HepG2 (cell line): ENCODE measurements around the gene KIAA0232. TPM values are rescaled to one million over a fixed set of nuclear protein-coding genes. Genes with fewer than 3 reads are reported as not detected.

Experiments used
- ARNT2 ChIP-seq: sonication (generic); formaldehyde crosslinking; IDR thresholded peaks from 2 replicates; pipeline ENCODE4 v1.8.0; 2022; ENCODE audit warnings: mild to moderate bottlenecking, low read depth, missing genetic modification reagents, moderate library complexity
- EP300 ChIP-seq, 3 experiments: sonication (generic) in 1 of 3; formaldehyde crosslinking in 1 of 3; IDR thresholded peaks; 2 replicates each; pipeline versions ENCODE4 v1.5.1 to v1.6.1; 2011 to 2020; ENCODE audit warnings: low read depth in 2 of 3, low read length in 2 of 3, borderline replicate concordance in 1 of 3, improper control_type of control experiment in 1 of 3, mild to moderate bottlenecking in 1 of 3, missing genetic modification reagents in 1 of 3, moderate library complexity in 1 of 3
- FOXA3 ChIP-seq: IDR thresholded peaks from 2 replicates; pipeline ENCODE4 v1.6.1; 2016; ENCODE audit warnings: missing genetic modification reagents, missing compliant biosample characterization
- FOXM1 ChIP-seq: sonication (generic); formaldehyde crosslinking; IDR thresholded peaks from 2 replicates; pipeline ENCODE4 v1.5.0; 2020; ENCODE audit warnings: missing genetic modification reagents
- FOXO1 ChIP-seq: sonication (generic); formaldehyde crosslinking; IDR thresholded peaks from 2 replicates; pipeline ENCODE4 v1.4.0; 2020; ENCODE audit warnings: missing genetic modification reagents
- FOXP1 ChIP-seq, 2 experiments: fragments of 450-650 bp in 1 of 2; IDR thresholded peaks; 2 replicates each; pipeline ENCODE4 v1.6.1; 2017 to 2018; ENCODE audit warnings: antibody characterized with exemption in 1 of 2
- GABPB1 ChIP-seq: IDR thresholded peaks from 2 replicates; pipeline ENCODE4 v1.6.1; 2016; ENCODE audit warnings: mild to moderate bottlenecking, missing genetic modification reagents, moderate library complexity, missing compliant biosample characterization
- KLF13 ChIP-seq: sonication (generic); formaldehyde crosslinking; IDR thresholded peaks from 2 replicates; pipeline ENCODE4 v1.4.0; 2020; ENCODE audit warnings: mild to moderate bottlenecking, missing genetic modification reagents
- MEF2D ChIP-seq: sonication (generic); formaldehyde crosslinking; IDR thresholded peaks from 2 replicates; pipeline ENCODE4 v1.5.1; 2020; ENCODE audit warnings: mild to moderate bottlenecking, missing genetic modification reagents
- MLX ChIP-seq: IDR thresholded peaks from 2 replicates; pipeline ENCODE4 v1.6.1; 2016
- MTF1 ChIP-seq: sonication (generic); formaldehyde crosslinking; IDR thresholded peaks from 2 replicates; pipeline ENCODE4 v1.5.0; 2020; ENCODE audit warnings: missing genetic modification reagents
- NR2F2 ChIP-seq: IDR thresholded peaks from 2 replicates; pipeline ENCODE4 v1.6.1; 2012; ENCODE audit warnings: low read depth, inconsistent platforms, borderline replicate concordance
- SOX6 ChIP-seq, 2 experiments: fragments of 450-650 bp in 1 of 2; sonication (generic) in 1 of 2; formaldehyde crosslinking in 1 of 2; IDR thresholded peaks; 2 replicates each; pipeline versions ENCODE4 v1.4.0 to v1.6.1; 2017 to 2020; ENCODE audit warnings: antibody characterized with exemption in 1 of 2, mild to moderate bottlenecking in 1 of 2, missing genetic modification reagents in 1 of 2
- TAF1 ChIP-seq: sonication (generic); formaldehyde crosslinking; IDR thresholded peaks from 2 replicates; pipeline ENCODE4 v1.4.0; 2020; ENCODE audit warnings: missing genetic modification reagents
- TCF7 ChIP-seq: sonication (generic); IDR thresholded peaks from 2 replicates; pipeline ENCODE4 v1.6.1; 2016; ENCODE audit warnings: antibody characterized with exemption, low read depth
- ZNF256 ChIP-seq: sonication (generic); formaldehyde crosslinking; conservative IDR thresholded peaks from 2 replicates; pipeline ENCODE4 v1.4.0; 2020; ENCODE audit warnings: missing genetic modification reagents
- polyA plus RNA-seq, 8 experiments: library from polyadenylated mRNA; depleted of rRNA in 3 of 8; stranded (reverse) in 7 of 8; unstranded in 1 of 8; fragments of >200 nt; fragmentation: Illumina TruSeq in 4 of 8; extraction: Trizol in 4 of 8; gene quantifications; 2 replicates each; pipeline versions ENCODE4 v1.2.1 to v1.2.3, GENCODE V29; 2011 to 2016; ENCODE audit warnings: low read depth in 4 of 8, missing spikeins in 1 of 8, mixed read lengths in 1 of 8; ENCODE audit not compliant: insufficient read depth in 1 of 8
- total RNA-seq, 5 experiments: library from RNA; depleted of rRNA; stranded (reverse); fragments of >200 nt; fragmentation: Illumina TruSeq; extraction: Trizol; gene quantifications; 2 replicates each; pipeline ENCODE4 v1.2.3, GENCODE V29; 2016; ENCODE audit warnings: low read depth in 1 of 5
- TF ChIP-seq, protein P1 (sequence below): sonication (generic); formaldehyde crosslinking; IDR thresholded peaks from 2 replicates; pipeline ENCODE4 v1.4.0; 2020; ENCODE audit warnings: missing genetic modification reagents, borderline replicate concordance
- TF ChIP-seq, protein P2 (sequence below): sonication (generic); formaldehyde crosslinking; IDR thresholded peaks from 2 replicates; pipeline ENCODE4 v1.4.0; 2020; ENCODE audit warnings: low read depth, missing genetic modification reagents
- TF ChIP-seq, protein P3 (sequence below): sonication (generic); formaldehyde crosslinking; IDR thresholded peaks from 2 replicates; pipeline ENCODE4 v1.8.1; 2022; ENCODE audit warnings: low read depth, mild to moderate bottlenecking, missing genetic modification reagents

KIAA0232 gene
- total and polyA plus RNA-seq, 2 of the 13 experiments (the other 11 are each of a cell fraction or from before 2014, with no cell fraction given): 7.8 to 17.1 TPM

GRCh38 chr4:6751611-6752485 lies 30.7 kb upstream of the KIAA0232 start (continued):
- TF ChIP-seq, protein P1, sequence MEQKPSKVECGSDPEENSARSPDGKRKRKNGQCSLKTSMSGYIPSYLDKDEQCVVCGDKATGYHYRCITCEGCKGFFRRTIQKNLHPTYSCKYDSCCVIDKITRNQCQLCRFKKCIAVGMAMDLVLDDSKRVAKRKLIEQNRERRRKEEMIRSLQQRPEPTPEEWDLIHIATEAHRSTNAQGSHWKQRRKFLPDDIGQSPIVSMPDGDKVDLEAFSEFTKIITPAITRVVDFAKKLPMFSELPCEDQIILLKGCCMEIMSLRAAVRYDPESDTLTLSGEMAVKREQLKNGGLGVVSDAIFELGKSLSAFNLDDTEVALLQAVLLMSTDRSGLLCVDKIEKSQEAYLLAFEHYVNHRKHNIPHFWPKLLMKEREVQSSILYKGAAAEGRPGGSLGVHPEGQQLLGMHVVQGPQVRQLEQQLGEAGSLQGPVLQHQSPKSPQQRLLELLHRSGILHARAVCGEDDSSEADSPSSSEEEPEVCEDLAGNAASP (CRISPR knock-in tag): peak; percentile 63; the same call in 1 of the 2 replicates
- TF ChIP-seq ZNF256 (CRISPR knock-in tag): no peak
- peak; percentile 99 for TF ChIP-seq FOXP1 (IDR thresholded peaks at IDR 0.05)
- peak; percentile 100 for TF ChIP-seq FOXP1 (CRISPR knock-in tag; IDR thresholded peaks at IDR 0.05)
- peak; percentile 68; the same call in 1 of the 2 replicates for TF ChIP-seq GABPB1 (CRISPR knock-in tag)
- TF ChIP-seq MLX: 0 out of 2 replicates have a peak, but pooled peaks have one; percentile 8
- TF ChIP-seq, protein P2, sequence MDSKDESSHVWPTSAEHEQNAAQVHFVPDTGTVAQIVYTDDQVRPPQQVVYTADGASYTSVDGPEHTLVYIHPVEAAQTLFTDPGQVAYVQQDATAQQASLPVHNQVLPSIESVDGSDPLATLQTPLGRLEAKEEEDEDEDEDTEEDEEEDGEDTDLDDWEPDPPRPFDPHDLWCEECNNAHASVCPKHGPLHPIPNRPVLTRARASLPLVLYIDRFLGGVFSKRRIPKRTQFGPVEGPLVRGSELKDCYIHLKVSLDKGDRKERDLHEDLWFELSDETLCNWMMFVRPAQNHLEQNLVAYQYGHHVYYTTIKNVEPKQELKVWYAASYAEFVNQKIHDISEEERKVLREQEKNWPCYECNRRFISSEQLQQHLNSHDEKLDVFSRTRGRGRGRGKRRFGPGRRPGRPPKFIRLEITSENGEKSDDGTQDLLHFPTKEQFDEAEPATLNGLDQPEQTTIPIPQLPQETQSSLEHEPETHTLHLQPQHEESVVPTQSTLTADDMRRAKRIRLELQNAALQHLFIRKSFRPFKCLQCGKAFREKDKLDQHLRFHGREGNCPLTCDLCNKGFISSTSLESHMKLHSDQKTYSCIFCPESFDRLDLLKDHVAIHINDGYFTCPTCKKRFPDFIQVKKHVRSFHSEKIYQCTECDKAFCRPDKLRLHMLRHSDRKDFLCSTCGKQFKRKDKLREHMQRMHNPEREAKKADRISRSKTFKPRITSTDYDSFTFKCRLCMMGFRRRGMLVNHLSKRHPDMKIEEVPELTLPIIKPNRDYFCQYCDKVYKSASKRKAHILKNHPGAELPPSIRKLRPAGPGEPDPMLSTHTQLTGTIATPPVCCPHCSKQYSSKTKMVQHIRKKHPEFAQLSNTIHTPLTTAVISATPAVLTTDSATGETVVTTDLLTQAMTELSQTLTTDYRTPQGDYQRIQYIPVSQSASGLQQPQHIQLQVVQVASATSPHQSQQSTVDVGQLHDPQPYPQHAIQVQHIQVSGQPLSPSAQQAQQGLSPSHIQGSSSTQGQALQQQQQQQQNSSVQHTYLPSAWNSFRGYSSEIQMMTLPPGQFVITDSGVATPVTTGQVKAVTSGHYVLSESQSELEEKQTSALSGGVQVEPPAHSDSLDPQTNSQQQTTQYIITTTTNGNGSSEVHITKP (CRISPR knock-in tag): peak; percentile 73; the same call in 1 of the 2 replicates
- TF ChIP-seq KLF13 (CRISPR knock-in tag): no peak
- TF ChIP-seq, protein P3, sequence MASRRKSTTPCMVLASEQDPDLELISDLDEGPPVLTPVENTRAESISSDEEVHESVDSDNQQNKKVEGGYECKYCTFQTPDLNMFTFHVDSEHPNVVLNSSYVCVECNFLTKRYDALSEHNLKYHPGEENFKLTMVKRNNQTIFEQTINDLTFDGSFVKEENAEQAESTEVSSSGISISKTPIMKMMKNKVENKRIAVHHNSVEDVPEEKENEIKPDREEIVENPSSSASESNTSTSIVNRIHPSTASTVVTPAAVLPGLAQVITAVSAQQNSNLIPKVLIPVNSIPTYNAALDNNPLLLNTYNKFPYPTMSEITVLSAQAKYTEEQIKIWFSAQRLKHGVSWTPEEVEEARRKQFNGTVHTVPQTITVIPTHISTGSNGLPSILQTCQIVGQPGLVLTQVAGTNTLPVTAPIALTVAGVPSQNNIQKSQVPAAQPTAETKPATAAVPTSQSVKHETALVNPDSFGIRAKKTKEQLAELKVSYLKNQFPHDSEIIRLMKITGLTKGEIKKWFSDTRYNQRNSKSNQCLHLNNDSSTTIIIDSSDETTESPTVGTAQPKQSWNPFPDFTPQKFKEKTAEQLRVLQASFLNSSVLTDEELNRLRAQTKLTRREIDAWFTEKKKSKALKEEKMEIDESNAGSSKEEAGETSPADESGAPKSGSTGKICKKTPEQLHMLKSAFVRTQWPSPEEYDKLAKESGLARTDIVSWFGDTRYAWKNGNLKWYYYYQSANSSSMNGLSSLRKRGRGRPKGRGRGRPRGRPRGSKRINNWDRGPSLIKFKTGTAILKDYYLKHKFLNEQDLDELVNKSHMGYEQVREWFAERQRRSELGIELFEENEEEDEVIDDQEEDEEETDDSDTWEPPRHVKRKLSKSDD (CRISPR knock-in tag): no peak
- TF ChIP-seq EP300 (IDR thresholded peaks at IDR 0.05; ENCODE audit: low read depth in 2 of 2, low read length in 2 of 2): 0 out of 4 replicates have a peak, but pooled peaks of 1 of the 2 experiments have one; percentile 10
- TF ChIP-seq EP300 (CRISPR knock-in tag; IDR thresholded peaks at IDR 0.05; ENCODE audit: borderline replicate concordance): no peak
- TF ChIP-seq ARNT2: 0 out of 2 replicates have a peak, but pooled peaks have one; percentile 18
- TF ChIP-seq SOX6 (IDR thresholded peaks at IDR 0.05): no peak
- TF ChIP-seq SOX6 (CRISPR knock-in tag; IDR thresholded peaks at IDR 0.05): peak; percentile 57
- TF ChIP-seq TCF7: no peak
- no peak for TF ChIP-seq NR2F2
- peak; percentile 54; the same call in 1 of the 2 replicates for TF ChIP-seq FOXO1
- TF ChIP-seq MEF2D (CRISPR knock-in tag): peak; percentile 41; the same call in 1 of the 2 replicates
- TF ChIP-seq FOXM1: no peak
- TF ChIP-seq TAF1 (CRISPR knock-in tag): no peak
- no peak for TF ChIP-seq MTF1 (CRISPR knock-in tag)
- TF ChIP-seq FOXA3 (CRISPR knock-in tag): peak; percentile 79
